HS-27A (cell line): ENCODE results near the gene LHPP.

Source experiments
- DNase-seq: peaks from one replicate; pipeline ENCODE4 v3.0.0-alpha.2; 2012; ENCODE audit warnings: low read depth, missing footprints

Gene LHPP

DNA sequence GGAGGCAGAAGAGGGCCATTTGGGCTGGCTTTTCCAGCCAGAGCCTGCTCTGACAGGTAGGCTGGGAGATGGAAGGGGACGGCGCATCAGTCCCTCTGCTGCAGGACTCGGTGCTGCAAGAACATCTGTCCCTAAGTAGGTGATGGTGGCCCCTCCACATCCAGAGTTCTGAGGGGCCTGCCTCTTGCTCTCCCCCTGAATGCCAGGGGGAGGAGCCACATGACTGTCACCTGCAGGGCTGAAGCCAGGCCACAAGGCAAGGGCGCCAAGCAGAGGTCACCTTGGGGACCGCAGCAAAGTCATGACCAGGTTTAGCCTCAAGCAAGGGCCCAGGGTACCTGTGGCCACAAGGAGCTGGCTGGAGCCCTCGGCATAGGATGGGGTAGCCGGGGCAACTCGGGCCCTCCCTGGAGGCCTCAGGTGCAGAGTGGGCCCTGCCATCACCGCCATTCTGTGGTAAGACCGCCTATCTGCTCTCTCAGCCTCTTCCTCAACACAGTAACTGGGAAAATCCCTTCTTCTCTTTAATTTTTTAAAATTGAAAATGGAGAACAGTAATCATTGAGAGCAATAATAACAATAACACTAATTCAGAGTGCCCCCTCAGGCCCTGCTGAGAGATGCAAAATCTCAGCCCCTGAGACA, 183.3 kb downstream of the LHPP start:
- DNase-seq = no peak

DNA sequence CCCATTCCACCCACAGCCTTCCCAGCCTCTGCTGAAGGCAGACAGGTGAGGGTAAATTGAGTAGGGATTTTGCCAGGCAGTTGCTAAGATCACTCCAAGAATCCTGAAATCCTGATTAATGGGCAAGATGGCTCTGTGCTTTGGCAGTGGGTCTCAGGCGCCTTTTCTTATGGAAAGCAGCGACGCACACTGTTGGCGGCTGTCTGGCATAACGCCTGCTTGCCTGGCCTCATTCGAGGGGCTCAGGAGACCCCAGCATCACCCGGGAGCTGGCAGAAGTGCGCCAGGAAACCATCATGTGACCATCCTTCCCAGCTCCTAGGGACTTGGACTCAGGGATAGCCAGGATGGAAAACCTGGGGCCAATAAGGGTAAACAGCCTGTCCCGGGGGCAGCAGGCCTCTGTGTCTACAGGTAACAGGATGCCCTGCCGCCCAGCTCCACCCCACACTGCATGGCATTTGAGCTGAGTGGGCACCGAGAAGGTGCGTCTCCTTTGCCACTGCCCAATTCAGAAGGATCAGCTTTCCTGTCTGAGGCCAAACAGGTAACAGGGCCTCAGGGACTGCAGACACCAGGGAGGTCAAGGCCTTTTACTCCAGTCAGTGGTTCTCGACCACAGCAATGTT, 184.0 kb downstream of the LHPP start:
- DNase-seq = no peak

DNA sequence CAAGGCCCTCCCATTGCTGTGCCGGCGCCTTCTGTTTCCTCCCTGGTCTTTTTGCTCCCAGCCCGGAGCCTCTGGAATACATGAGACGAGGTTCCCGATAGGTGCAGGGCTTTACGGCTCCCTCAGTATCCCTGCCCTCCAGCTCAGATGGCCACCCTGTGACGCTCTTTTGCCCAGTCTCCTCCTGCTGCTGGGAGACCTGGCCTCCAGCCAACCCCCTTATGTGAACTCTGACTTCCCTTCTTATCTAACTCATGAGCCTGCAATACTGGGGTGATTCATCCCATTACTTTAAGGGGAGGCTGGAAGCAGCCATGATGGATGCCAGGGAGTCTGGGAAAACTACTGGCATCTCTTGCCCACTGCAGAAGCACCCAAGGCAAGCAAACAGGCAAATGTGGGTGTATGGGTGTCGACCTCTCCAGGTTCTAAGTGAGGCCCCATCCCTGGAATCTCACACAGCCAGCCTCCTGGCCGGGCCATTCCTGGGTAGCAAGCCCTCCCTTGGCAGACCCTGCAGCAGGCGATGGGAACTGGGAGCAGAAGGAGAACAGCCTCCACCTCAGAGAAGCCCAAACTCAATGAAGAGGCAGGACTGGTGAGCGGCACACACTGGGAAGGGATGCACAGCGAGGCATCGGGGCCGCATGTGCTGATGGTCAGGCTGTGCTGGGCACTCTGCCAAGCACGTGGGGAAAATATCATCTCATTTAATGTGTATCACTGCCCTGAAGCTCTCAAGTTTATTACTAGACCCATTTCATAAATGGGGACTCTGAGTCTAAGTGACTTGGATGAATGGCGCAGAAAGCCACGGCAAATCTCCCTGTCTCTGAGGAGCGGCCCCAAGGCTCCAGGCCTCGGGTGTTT, 185.1 kb downstream of the LHPP start:
- no peak for DNase-seq

DNA sequence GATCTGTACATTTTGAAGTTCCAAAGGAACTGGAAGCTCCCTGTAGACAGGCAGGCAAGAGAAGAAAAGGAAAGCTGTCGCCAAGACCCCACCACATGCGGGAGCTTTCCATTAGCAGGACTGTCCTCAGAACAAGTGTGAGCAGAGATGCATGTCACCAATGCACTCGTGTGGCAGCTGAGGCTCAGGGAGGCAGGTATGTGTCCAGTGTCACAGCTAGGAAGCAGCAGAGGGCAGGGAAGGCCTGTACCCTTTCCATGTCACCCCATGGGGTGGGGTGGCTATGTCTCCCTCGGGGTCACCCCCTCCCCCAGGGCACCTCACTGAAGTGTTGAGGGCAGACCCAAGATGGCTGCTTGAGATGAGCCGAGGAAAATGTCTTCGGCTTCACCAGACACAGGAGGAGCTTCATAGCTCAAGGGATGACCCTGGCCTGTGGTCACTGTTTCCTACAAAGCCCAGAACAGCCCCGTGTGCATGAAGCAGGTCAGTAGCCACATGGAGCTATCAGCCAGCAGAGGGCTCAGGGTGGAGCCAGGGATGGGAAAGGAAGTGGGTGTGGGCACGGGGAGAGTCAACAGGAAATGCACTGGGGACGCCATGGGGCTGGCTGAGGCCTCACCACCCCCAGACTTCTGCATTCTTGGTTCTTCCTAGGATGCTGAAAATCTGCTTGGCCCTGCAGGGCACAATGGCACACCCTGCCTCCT, 186.0 kb downstream of the LHPP start:
- no peak for DNase-seq

DNA sequence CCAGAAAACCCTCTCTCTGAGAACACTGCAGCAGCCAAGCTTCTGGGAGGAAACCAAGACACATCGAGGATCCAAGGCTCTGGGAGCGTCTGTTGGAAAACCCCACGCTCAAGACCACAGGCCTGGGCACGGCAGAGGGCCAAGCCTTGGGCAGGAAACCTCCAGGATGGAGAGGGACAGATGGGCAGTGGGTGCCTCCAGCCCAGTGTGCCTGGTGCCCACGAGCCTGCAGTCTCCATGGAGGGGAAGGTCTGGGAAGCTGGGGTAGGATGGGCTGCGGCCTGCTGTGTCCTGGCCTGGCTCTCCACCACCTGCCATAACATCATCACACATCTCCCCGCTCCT, 186.5 kb downstream of the LHPP start:
- no peak for DNase-seq

DNA sequence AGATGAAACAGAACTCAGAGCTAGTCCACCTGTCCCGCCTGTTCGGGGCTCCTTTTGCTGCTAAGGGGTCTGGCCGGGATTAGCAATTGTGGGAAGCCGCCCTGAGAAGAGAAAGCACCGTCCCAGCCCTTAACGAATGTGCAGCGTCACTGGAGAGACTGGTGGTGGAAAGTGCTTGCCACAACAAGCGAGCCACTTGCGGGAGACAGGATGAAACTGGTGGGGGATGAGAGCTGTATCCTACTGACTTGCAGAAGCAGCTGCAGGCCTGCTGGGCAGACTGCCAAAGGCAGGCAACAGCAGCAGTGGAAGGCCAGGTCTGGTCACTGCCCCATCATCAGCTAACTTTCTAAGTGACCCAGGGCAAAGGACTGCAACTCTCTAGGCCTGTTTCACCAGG, 187.1 kb downstream of the LHPP start:
- DNase-seq = no peak

DNA sequence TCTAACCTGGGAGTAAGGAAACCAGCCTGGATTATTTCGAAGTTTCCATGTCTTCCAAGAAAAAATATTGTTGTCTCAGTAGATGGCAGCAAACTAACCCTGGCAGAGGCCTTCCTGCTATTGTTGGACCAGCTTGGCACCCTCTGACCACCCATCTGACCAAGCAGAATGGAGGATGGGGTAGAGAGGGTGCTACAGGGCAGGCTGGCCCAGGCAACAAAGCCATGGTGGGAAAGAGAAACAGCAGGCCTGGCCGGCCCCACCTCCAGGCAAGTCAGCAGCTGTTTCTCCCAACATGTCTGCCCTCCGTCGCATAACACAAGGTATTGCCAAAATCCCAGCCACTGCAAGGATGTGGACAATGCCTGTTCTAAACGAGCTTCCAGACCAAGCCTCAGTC, 187.6 kb downstream of the LHPP start:
- DNase-seq = no peak

DNA sequence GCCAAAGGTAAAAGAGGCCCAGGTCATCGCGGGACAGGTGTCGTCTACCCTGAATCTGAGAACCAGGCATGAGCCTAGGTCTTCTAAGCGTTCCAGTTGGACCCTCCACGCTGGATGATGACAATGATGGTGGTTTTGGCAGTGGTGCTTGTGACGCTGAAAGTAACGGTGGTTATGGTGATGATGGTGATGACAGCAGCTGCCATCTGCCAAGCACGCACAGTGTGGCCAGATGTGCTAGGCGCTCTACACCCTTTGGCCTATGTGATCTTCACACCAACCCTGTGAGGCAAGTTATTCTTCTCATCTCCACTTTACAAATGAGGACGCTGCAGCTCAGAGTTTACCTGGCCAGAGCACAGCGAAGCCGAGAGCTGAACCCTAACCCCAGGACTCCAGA, 188.6 kb downstream of the LHPP start:
- no peak for DNase-seq

DNA sequence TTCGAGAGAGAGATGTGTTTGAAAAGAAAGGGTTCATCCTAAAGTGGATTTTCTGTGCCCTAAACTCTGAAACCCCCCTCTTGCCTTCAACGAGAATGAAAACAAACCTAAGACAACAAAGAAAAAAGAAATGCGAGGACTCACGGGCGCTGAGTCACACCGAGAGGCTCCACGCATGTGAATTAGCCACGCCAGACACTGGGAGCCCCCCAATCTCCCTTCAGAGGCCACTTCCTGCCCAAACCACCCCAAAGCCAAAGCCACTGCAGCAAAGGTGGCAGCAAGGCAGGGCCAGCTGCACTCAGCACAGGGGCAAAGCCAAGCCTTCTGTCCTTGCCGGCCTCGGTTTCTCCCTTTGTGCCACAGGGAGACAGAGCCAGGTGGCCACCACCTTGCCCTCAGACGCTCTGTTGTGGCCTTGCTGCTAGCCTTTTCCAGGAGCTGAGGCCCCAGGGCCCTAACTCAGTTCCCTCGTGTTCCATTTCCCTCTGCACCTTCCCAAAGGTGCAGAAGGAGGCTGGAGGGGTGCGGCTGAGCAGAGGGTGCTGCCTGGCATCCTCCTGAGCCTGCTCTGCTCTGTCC, 189.3 kb downstream of the LHPP start:
- no peak for DNase-seq

DNA sequence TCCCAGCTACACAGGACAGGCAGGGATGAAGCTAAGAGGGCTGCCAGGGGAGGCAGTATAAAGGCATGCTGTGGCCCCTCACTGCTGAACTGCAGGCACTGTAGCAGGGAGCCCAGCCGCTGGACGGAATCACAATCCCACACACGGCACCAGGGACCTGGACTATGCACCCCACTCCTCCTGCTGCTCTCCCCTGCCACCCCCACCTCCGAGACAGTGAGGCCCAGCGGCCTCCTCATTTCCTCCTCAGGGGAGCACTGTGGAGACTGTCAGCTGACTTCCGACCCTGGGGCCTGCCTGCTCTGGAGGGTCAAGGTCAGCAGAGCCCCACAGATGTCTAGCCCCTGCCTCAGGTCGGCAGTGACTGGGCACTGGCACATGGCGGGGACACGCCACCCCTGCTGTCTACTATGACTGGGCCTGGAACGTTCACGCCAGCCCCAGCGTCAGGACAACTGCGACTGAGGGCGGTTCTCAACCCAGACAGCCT, 189.8 kb downstream of the LHPP start:
- DNase-seq = no peak

DNA sequence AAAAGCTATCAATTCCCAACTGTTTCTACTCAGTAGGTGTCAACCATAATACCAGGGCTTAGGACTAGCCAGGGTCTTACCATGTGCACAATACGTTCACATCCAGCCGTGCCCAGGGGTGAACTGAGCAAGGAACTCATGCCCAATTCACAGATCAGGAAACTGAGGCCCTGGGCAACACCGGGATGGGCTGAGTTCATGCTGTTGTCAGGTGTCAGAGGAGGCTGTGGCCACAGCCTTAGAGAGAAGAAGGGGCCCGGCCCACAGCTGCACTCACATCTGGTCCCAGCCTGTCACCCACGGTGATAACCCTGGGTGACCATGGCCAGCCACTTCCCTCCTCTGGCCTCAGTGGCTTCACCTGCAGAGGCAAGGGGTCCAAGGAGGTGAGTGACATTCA, 190.6 kb downstream of the LHPP start:
- no peak for DNase-seq

DNA sequence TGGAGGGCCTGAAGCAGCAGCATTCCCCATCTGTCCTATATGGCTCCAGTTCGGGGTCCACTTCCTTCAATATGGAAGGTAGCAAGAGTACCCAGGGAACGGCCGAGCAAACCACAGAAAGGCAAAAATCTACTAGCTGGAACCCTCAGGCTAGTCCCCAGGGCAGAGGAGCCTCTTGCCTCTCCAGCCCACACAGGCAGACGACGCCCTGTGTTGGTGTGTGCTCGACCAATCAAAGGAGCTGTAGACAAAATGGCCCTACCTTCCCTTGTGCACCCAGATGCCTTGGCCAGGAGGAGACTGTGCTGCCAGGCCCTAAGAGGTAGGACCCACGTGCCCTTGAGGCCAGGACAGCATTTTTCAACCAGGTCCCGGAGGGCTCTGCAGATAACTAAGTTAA, 191.1 kb downstream of the LHPP start:
- no peak for DNase-seq

DNA sequence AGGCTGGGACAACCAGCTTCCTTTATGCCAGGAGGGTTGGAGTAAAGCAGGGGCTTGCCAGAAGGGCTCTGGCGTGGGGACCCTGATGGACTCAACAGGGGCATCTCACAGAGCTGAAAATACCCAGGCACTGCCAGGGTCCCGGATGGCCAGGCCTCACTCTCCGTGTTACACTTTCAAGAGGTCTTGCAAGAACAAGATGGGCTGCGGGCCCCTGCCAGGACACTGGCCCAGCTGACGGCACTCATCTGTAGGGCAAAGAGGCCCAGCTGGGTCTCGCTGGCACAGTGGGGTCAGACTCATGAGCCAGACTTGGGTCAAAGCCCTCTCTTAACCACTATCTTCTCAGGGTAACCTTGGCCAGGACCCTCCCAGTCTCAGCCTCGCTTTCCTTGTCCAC, 191.7 kb downstream of the LHPP start:
- no peak for DNase-seq

DNA sequence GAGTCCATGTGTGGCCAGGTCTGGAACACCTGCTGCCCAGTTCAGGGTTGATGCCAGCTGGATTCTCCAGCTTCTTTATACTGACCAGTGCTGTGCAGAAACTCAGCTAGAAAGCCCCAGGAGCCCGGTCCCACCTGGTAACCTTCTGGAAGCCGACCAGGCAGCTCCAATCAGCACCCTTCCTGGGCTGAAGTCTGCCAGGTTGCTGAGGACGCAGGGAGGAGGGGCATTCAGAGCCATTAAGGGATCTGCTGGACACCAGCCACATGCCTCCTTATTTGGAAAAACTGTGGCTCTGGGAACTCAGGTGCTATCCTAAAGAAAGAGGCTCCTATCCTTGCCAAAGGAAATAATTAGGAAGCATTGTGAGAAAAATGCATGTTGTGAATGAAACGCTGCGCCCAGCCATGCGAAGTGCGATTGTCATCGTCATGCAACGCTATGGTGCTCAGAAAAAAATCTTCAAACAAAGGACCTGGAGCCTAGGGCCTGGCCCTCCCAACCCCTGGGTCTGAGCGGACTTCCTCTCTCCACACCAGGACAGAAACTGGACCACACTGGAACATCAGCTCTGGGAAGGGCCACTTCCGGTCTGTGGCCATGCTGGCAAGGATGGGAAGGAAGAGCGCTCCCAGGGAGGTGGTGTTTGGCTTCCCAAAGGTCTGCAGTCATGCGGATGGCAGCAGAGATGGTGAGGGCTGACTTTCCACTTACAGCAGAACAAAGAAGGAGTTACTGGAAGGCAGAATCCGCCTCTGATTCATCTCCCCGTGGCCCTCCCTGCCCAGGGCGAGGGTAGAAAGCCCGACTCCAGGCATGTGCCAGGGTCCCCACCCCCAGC, 192.4 kb downstream of the LHPP start:
- no peak for DNase-seq

DNA sequence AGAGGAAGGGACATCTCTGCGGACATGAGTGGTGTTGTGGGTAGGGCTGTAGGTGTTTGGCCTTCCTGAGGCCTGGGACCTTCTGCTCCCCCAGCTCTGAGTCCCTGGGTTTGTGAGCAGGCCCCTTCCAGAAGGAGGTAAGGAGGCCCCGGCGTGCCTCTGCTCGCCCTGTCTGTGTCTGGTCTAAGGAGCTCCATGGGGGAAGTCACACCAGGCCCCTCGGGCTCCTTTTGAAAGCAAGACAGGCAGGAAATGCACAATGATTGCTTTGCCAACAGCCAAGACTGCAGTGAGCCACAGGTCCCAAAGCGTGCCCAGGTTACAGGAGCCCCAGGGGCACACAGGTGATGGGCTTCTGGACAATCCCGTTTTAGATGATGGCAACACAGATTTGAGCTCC, 193.1 kb downstream of the LHPP start:
- no peak for DNase-seq

DNA sequence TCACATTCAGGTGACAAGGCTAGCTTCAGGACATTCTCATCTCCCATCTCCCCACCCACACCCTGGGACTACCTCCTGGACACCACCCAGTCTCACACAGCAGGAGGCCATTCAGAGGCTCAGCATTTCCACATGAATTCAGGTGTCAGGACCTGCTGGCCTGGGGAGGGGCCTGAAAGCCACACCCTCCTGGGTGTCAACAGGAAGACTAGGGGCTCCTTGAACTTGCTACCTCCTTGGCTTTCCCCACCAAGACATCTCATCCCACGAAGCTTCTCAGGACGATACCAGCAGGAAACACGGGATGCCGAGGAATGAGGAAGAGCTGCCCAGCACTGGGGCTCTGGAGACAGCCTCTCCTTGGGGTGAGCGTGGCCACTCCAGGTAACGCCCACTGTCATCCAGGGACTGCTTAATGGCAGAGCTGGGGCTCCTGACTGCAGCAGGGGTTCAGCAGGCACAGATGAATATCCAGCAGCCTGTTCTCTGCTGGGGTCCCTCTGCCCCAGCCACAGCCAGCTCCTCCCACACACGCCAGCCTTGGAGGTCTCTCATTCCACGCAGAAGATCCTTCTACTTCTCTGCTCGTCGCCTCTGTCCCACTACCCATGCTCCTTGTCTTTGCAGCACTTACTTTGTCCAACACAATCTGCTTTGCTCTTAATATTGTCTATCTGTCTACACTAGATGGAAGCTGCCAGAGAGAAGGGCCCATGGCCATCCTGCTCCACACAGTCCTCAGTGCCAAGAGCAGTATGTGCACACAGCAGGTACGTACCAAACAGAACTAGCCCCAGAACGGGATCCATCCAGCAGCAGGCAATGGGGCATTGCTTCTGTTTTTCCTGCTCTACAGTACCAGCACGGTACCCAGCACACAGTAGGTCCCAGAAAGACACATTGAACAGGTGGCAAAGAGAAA, 193.8 kb downstream of the LHPP start:
- no peak for DNase-seq

DNA sequence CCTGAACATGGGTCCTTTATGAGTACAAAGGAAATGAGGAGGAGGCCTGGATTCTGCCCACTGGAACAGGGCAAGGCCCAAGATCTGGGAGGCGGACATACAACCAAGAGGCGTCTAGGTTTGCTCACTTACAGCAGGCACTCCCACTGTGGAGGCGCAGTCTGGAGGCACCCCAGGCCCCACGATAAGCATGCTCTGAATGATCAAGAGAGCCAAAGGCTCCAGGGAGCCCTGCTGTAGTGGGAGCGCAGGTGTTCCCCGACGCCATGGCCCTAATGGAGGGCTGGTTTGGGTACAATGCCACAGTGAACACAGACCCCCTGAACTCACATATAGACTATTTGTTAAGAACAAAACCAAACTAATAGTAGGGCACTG, 194.5 kb downstream of the LHPP start:
- DNase-seq = no peak

DNA sequence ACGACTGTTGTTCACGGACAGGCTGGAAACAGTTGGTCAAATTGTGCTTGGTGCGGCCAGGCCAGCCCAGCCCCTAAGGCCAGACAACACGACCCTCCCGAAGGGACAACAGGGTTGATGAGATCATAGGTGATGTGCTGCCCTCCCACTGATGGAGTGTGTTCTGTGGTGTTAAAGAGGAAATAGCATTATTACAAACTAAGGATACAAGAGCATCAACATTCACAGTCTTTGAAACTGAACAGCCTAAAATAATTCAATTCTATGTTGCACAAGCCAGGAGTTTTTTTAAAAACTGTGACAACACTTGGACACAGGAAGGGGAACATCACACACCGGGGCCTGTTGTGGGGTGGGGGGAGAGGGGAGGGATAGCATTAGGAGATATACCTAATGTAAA, 194.9 kb downstream of the LHPP start:
- DNase-seq = no peak

DNA sequence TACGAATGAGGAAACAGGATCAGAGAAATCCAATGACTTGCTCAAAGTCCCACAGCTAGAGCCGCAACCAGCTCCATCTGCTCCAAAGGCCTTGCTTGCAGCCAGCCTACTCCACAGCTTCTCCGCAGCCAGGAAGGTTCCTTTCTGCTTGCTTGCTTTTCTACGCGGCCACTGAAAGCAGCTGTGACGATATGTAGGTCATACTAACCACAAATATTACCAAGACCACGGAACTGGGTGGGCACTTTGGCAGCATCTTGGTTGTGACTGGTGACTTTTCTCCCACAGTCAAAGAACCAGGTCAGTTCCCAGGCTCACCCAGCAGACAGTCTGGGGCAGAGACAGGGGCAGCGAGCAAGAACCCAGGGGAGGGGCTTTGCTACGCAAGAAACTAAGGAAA, 196.2 kb downstream of the LHPP start:
- no peak for DNase-seq

DNA sequence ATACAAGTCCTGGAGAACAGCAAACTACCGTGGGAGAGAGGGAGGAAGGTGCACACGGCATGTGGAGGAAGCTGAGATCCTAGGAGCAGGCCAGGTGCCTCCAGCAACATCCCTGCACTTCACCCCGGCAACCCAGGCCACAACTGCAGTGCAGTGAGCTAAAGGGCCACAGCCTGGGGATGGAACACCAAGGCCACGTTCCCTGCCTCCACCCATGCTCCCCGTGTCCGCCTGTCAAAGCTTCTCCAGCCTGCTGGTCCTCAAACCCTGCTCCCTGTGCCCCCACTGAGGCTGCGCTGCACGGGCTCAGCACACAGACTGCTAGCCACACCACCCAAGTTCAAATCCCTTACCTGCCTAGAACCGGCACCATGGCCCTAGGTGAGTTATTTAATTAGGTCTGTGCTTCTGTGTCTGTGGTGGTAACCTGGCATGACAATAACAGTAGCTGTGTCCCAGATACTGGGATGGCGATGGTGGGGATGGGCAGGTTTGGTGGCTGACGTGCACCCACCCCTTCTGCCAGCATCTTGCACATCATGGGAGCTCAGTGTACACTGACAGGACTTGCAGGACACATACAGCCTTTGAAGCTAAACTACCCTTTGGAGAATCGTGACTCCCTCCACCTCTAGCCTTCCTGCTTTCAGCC, 197.1 kb downstream of the LHPP start:
- no peak for DNase-seq
